B cell (primary cell): ENCODE results near the gene RBFA. TPM values are rescaled to one million over a fixed set of nuclear protein-coding genes. Genes with fewer than 3 reads are reported as not detected.

Experiments used
- ATAC-seq: fragments of 200-7000 bp; cut with Tn5 transposase; one replicate; pipeline ENCODE4 v1.10.0; 2021; ENCODE audit warnings: low read depth, mild to moderate bottlenecking, moderate number of reproducible peaks, moderate library complexity
- CTCF ChIA-PET: fragments of 350-600 bp; sonication (Branson Sonifier 250); formaldehyde crosslinking; loops from one replicate; lab custom pipeline; 2021; ENCODE audit warnings: antibody characterized with exemption, inconsistent platforms; lab: Charles Lee
- POLR2A ChIA-PET: fragments of 350-600 bp; sonication (Branson Sonifier 250); formaldehyde crosslinking; loops from one replicate; lab custom pipeline; 2021; ENCODE audit warnings: antibody characterized with exemption; lab: Charles Lee
- DNase-seq: peaks from one replicate; pipeline ENCODE4 v3.0.0; 2013
- H2AFZ ChIP-seq: 2 replicates; pipeline ENCODE4 v1.6.1; 2012; ENCODE audit warnings: mild to moderate bottlenecking, low read depth, low read length; ENCODE audit not compliant: insufficient read depth, poor library complexity, severe bottlenecking
- H3K27ac ChIP-seq, 2 donors: 1 replicate in 1 of 2; 2 replicates in 1 of 2; pipeline ENCODE4 v1.5.1; 2012 to 2013; ENCODE audit warnings: low read length in 2 of 2, mild to moderate bottlenecking in 2 of 2, moderate library complexity in 1 of 2
- H3K27me3 ChIP-seq, 4 experiments: fragments of 200-600 bp in 1 of 4; sonication (generic) in 1 of 4; replicated peaks in 1 of 4; 1 replicate in 2 of 4; 2 replicates in 2 of 4; pipeline versions ENCODE4 v1.6.1 to v1.7.0; 2013 to 2016; ENCODE audit warnings: low read length in 3 of 4, mild to moderate bottlenecking in 2 of 4, mixed read lengths in 1 of 4, moderate library complexity in 1 of 4; ENCODE audit not compliant: insufficient read depth in 4 of 4, control insufficient read depth in 3 of 4; ENCODE audit errors: control extremely low read depth in 1 of 4
- H3K36me3 ChIP-seq, 2 experiments: replicated peaks in 1 of 2; 1 replicate in 1 of 2; 2 replicates in 1 of 2; pipeline versions ENCODE4 v1.6.1 to v1.7.1; 2013; ENCODE audit warnings: low read length in 1 of 2; ENCODE audit not compliant: insufficient read depth in 2 of 2, control insufficient read depth in 1 of 2; ENCODE audit errors: control extremely low read depth in 1 of 2, extremely low read depth in 1 of 2
- H3K4me1 ChIP-seq, 2 donors: fragments of 200-600 bp in 1 of 2; sonication (generic) in 1 of 2; 1 replicate in 1 of 2; 2 replicates in 1 of 2; pipeline versions ENCODE4 v1.5.1 to v1.6.1; 2013 to 2017; ENCODE audit warnings: low read length in 2 of 2; ENCODE audit not compliant: control insufficient read depth in 2 of 2, insufficient read depth in 2 of 2
- H3K4me2 ChIP-seq: replicated peaks from 2 replicates; pipeline ENCODE3; 2012; ENCODE audit warnings: mild to moderate bottlenecking, low read depth, low read length; ENCODE audit not compliant: poor library complexity, severe bottlenecking
- H3K4me3 ChIP-seq, 5 experiments: fragments of 200-600 bp in 1 of 5; sonication (generic) in 1 of 5; 1 replicate in 3 of 5; 2 replicates in 2 of 5; pipeline versions ENCODE4 v1.5.1 to v1.7.0; 2011 to 2016; ENCODE audit warnings: low read length in 4 of 5, mild to moderate bottlenecking in 4 of 5, low read depth in 2 of 5, control low read depth in 1 of 5, moderate library complexity in 1 of 5; ENCODE audit not compliant: insufficient read depth in 1 of 5; ENCODE audit errors: control extremely low read depth in 1 of 5, extremely low read depth in 1 of 5
- H3K79me2 ChIP-seq: fragments of 200-600 bp; sonication (generic); one replicate; pipeline ENCODE4 v1.6.0; 2016; ENCODE audit warnings: low read length; ENCODE audit not compliant: control insufficient read depth, insufficient read depth
- H3K9ac ChIP-seq: fragments of 200-600 bp; sonication (generic); 2 replicates; pipeline ENCODE4 v1.6.1; 2017; ENCODE audit warnings: mild to moderate bottlenecking, low read length, moderate library complexity
- H3K9me3 ChIP-seq, 3 donors: one replicate each; pipeline versions ENCODE4 v1.6.1 to v1.7.1; 2013; ENCODE audit warnings: low read length in 2 of 3; ENCODE audit not compliant: control insufficient read depth in 2 of 3, insufficient read depth in 1 of 3; ENCODE audit errors: control extremely low read depth in 1 of 3
- H4K20me1 ChIP-seq: 2 replicates; pipeline ENCODE4 v1.6.0; 2012; ENCODE audit warnings: mild to moderate bottlenecking, low read length; ENCODE audit not compliant: insufficient read depth, control insufficient read depth, poor library complexity, severe bottlenecking
- H3K27ac Mint-ChIP-seq: one replicate; pipeline ENCODE4 v1.8.0; 2021; ENCODE audit warnings: mixed read lengths
- H3K27me3 Mint-ChIP-seq: one replicate; pipeline ENCODE4 v1.8.0; 2021; ENCODE audit warnings: mixed read lengths
- H3K4me1 Mint-ChIP-seq: one replicate; pipeline ENCODE4 v1.8.0; 2021; ENCODE audit warnings: mixed read lengths
- H3K4me3 Mint-ChIP-seq: one replicate; pipeline ENCODE4 v1.8.0; 2021; ENCODE audit warnings: mixed read lengths
- H3K9me3 Mint-ChIP-seq: one replicate; pipeline ENCODE4 v1.8.0; 2022; ENCODE audit warnings: mixed read lengths; ENCODE audit not compliant: insufficient read depth
- EZH2 ChIP-seq: IDR thresholded peaks from 2 replicates; pipeline ENCODE4 v1.6.1; 2012; ENCODE audit warnings: borderline replicate concordance, low read depth, mild to moderate bottlenecking, moderate library complexity, low read length; ENCODE audit not compliant: insufficient read depth, poor library complexity, severe bottlenecking
- WGBS: methylation state at CpG from one replicate; pipeline ENCODE4 v1.1.5; 2013; ENCODE audit warnings: missing lambda C conversion rate; ENCODE audit not compliant: insufficient coverage; 5-methylcytosine and 5-hydroxymethylcytosine counted together
- intact Hi-C: fragments of 100-400 bp; cut with micrococcal nuclease; formaldehyde crosslinking; loops from one replicate; pipeline ENCODE4 v1.10.0; 2022
- polyA plus RNA-seq: library from polyadenylated mRNA; depleted of rRNA; stranded (reverse); fragments of >200 nt; gene quantifications from 2 replicates; pipeline ENCODE4 v1.2.3, GENCODE V29; 2012
- total RNA-seq, 2 donors: library from RNA; stranded (reverse); fragments of 120-200 nt in 1 of 2; gene quantifications; 1 replicate in 1 of 2; 2 replicates in 1 of 2; pipeline versions ENCODE4 v1.2.3 to v1.2.4, GENCODE V29; 2013 to 2022
- TF ChIP-seq, protein P1 (sequence below): fragments of 200-600 bp; IDR thresholded peaks from one replicate; pipeline ENCODE4 v1.8.0; 2022; ENCODE audit warnings: antibody characterized with exemption, mild to moderate bottlenecking

The RBFA gene
- total and polyA plus RNA-seq, 2 donors (not counting 1 experiment from before 2014, with no cell fraction given), result 22.0 to 24.2 TPM

DNA sequence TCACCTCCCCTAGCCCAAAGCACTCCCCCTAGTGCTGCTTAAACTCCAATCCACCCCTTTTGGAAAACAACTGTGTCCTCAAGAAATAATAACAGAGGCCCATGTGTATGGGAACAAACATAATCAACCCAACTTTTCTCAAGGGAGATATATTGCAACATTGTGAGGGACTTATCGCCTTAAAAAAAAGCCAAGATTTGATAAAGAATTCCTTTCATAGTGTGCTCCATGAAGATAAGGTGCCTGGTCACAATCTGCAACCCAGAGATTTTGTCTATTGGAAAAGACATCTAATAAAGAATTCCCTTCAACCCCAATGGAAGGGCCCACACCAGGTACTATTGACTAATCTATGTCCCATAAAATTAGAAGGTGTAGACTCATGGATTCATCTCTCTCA is 4.5 kb upstream of the RBFA start:
- intact Hi-C loops, result loop anchor here (5.0 to 10.0 kb wide), 3 partner anchors 235 to 622 kb away; partner anchors contain the start of gene KCNG2
- WGBS, result no CpG with 5 or more reads among the region's 1 CpG
- H3K27me3 Mint-ChIP-seq, result no peaks in the 10 kb centered on the region
- H3K9ac ChIP-seq, result no peak overlapping the region
- no peak overlapping the region for H2AFZ ChIP-seq
- H3K4me1 ChIP-seq, result peaks cover 5 to 9% of the 10 kb centered on the region in 2 donors
- ATAC-seq, result no peak
- H3K4me3 ChIP-seq, result no peak overlapping the region
- H3K4me3 Mint-ChIP-seq, result no peak overlapping the region
- POLR2A ChIA-PET, result no interaction called here
- peaks cover 13% of the 10 kb centered on the region for H3K9me3 Mint-ChIP-seq
- TF ChIP-seq, protein P1, sequence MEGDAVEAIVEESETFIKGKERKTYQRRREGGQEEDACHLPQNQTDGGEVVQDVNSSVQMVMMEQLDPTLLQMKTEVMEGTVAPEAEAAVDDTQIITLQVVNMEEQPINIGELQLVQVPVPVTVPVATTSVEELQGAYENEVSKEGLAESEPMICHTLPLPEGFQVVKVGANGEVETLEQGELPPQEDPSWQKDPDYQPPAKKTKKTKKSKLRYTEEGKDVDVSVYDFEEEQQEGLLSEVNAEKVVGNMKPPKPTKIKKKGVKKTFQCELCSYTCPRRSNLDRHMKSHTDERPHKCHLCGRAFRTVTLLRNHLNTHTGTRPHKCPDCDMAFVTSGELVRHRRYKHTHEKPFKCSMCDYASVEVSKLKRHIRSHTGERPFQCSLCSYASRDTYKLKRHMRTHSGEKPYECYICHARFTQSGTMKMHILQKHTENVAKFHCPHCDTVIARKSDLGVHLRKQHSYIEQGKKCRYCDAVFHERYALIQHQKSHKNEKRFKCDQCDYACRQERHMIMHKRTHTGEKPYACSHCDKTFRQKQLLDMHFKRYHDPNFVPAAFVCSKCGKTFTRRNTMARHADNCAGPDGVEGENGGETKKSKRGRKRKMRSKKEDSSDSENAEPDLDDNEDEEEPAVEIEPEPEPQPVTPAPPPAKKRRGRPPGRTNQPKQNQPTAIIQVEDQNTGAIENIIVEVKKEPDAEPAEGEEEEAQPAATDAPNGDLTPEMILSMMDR, result no peak
- TF ChIP-seq EZH2, result no peak
- H3K9me3 ChIP-seq, result peaks cover 2 to 27% (median 19%) of the 10 kb centered on the region in 3 donors
- no peak overlapping the region for H3K4me2 ChIP-seq
- no peak overlapping the region for H3K27ac ChIP-seq
- CTCF ChIA-PET, result no interaction called here
- peaks cover 3% of the 10 kb centered on the region for H3K79me2 ChIP-seq
- H3K27ac Mint-ChIP-seq, result no peak overlapping the region
- no peaks in the 10 kb centered on the region for H3K27me3 ChIP-seq
- no peaks in the 10 kb centered on the region for H4K20me1 ChIP-seq
- H3K36me3 ChIP-seq, result no peaks in the 10 kb centered on the region
- peaks cover 9% of the 10 kb centered on the region for H3K4me1 Mint-ChIP-seq
- DNase-seq, result no peak
